GM21360 (cell line): Measurements from ENCODE around the gene SUGCT.

ENCODE experiments used
- ATAC-seq: cut with Tn5 transposase; IDR thresholded peaks from one replicate; pipeline ENCODE4 v1.9.1; 2021; ENCODE audit warnings: mild to moderate bottlenecking, moderate library complexity; ENCODE audit not compliant: unreplicated experiment

The SUGCT gene

DNA sequence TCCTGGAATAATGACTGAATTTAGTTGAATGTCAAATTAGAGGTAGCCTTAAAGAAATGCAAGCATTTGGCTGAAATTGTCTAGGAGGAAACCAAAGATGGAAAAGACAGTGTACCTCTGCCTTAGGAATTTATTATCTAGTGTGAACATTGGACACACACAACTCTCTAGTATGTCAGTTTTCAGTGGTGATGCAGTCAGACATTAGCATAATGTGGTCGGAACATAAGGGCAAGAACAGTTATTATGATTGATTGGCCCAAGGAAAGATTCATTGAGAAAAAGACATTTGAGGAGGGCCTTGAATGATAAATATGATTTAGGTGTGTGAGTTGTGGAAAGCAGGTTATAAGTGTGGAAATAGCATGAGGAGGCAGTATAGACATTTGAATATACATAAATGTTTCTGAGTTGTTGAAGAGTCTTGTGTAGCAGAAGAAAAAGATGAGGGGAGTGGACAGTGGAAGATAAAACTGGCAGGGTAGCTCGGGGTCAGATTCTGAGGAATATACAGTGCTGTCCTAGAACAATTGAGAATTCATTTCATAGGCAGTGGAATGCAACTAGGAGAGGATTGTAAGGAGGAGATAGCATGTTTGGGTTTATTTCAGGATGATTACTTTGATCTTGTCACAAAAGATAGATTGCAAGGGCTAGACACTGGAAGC is 414.7 kb downstream of the SUGCT start:
- no peak for ATAC-seq

DNA sequence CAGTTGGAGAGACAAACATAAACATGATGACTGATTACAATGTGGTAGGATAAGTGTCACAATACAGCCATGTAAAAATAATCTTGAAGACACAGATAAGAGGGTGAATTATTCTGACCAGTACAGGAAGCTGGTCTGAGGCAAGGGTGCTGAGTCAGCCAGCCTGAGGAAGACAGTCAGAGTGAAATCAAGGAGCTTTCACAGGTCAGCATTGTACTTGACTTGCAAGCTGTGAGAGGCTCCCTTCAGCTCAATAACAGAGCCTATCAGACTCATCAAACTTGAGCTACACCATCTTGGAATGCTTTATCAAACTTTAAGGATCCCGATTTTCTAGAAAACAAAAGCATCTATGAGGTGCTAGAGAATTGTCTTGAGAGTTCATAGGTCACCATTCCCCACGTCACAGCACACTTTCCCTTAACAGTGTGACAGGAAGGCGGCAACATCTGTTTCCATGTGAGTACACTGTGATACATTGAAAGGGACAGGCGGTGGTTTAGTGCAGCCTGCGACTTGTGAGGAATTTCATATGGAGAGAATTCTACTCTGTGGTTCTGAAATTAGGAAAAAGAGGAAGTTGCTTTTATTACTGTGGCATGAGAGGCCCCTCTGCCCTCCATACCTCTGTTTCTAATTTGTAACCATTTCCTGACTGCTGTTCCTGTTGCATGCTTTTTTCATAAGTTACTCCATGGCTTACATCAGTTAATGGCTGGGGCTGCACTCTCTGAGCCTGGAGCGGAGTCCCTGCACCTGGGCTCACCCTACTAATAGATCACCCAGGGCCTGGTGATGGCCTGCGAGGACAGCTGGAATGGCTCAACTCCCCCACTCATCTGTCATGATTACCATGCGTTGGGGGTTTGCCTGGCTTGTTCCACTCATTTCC is 417.1 kb downstream of the SUGCT start:
- ATAC-seq, result peak; percentile 80

DNA sequence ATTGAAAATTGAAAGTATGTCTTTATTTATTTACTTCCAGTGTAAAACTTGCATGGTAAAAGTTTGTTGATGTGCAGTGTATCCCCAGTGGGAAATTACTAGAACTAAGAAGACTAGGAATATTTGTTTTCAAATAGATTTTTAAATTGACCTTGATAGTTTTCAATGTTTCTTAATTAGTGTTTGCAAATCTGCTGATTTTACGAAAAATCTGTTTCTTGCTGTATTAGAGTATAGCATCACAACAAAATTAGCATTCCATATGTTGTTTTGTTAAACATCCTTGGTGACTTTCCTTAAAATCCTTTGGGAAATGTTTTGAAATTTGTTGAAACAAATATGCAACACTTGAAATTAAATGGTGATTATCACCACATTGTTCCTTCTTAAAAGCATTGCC is 425.9 kb downstream of the SUGCT start:
- no peak for ATAC-seq

DNA sequence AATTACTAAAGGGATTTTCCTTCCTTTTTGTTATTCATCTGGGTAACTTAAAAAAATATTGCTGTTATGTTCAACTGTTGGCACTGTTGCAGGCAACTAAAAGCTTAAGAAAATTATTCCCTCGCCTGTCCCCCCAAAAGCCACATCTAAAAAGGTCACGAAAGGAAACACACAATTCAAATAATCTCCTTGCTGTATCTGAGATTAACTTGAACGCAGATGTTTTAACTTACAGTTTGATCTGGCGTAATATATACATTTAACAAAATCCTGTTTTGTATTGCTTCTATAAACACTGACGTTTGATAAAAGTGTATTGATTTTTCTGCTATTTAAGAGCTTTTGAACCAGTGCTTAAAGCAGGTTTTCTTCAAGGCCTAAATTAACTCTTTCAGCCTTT is 432.1 kb downstream of the SUGCT start:
- ATAC-seq, result no peak

DNA sequence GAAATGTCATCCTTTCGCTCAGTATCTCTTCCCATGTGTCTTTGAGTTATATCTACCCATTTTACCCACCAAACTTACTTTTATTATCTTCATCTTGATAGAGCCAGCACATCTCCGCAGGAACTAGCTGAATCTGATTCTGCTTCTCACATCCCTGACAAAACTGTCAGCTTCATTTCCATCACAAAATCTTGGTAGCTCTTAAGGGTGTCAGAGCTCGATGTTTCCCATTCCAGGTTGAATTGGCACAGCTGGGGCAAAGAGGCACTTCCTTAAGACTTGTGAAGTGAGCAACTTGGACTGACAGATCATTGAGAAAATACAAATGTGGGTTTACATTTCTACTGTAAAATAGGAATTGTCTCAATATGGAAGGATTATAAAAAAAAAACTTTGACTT is 434.5 kb downstream of the SUGCT start:
- no peak for ATAC-seq

DNA sequence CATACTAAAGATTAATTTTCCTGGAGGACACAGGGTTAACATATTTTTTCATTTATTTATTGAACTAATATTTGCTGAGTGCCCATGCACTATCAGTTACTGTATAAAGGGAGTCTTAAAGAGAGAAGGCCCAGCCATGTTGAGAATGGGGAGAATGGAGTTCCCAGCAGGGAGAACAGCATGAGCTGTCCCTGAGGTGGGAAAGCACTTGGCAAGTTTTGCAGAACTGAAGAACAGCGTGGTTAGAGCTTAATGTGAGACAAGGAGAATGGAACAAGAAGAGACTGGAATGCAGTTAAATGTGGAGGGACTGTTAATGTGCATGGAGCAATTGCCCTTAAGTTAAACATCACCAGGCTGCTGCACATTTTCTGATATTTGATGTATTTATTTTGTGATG is 435.4 kb downstream of the SUGCT start:
- no peak for ATAC-seq

DNA sequence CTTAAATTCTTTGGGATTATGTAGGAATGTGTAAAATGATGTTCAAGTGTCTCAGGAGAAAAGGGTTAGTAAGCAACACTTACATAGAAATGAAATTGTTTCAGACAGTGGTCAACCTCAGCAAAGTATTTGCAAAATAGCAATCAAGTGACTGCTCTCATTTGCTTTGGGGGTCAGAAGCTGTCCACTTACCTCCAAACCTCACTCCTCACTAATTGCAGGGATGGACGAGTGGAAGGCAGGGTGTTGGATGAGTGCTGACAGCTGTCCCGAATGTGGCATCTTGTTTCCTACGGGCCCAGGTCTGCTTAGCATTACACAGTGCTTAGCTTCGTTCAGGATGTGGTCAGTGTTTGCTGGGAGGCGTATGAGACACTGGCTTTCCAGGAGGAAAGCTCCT is 437.0 kb downstream of the SUGCT start:
- no peak for ATAC-seq

DNA sequence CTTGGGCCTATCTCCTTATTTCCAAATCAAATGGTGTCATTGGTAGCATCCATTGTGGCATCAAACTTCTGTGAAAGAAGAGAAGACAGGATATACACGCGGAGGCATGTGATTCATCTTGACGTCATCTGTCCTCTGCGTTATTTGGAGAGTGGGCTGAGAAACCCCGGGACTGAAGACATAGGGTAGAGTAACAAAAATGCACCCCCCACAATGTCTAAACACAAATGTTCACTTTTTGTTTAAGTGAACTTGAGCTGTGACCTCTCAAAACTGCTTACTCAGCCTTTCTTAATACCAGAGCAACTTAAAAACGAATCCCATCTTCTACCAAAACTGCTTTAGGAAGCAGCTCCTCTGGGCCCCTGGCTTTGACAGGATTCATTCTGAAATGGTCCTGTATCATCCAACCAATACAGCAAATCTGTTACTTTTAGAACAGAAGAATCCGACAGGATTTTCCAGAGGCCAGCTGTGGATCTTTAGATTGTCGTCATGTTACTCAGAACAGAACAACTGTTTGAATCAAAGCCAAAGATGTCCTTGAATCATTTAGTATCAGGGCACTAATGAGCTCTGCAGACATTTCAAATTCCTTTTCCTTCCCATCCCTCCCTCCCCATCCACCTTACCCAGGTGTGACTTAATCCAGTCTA is 438.1 kb downstream of the SUGCT start:
- no peak for ATAC-seq

DNA sequence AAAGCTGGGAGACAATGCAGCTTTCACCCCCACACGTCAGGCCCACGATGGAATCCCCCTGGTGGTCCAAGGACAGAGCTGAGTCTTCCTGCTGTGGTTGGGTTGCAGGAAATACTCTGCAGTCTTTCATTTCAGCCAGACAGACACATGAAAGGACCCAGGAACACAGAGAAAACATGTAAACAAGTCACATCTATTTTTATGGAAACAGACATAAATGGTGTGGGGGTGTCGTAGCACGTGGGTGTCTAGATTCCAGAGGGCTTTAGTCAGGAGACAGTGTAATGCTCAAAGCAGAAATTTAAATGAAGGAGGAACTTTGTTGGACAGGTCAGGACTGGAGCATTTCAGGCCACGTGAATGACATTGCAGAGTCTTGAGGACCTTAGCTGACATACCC is 444.6 kb downstream of the SUGCT start:
- ATAC-seq, result no peak

DNA sequence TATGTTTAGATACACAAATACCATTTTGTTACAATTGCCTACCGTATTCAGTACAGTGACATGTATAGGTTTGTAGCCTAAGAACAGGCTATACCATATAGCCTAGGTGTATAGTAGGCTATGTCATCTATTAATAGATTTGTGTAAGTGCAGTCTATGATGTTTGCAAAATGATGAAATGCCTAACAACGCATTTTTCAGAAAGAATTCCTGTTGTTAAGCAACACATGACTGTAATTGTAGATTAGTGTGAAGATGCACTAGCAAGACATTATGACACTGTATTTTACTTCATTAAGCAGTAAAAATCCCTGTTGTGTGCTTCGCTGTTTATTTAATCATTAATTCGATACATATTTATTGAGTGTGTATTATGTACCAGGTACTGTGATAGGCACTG is 446.0 kb downstream of the SUGCT start:
- no peak for ATAC-seq

DNA sequence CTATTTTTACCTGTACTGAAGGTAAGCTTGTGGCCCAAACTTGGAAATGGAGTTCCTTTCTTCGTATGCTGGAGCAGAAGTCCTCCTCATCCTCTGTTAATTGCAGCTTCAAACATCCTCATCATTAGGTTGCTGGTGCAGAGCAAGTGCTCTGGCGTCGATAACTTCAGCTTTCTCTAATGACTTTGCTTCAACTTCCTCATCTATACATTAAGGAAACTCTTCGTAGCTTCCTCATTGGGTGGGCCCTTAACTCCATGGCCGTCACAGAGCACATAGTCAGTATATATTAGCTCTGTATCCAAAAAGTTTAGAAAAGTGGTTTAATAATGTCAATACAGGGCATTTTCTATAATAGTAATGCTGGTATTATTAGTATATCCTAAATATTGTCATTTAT is 447.7 kb downstream of the SUGCT start:
- ATAC-seq, result no peak

DNA sequence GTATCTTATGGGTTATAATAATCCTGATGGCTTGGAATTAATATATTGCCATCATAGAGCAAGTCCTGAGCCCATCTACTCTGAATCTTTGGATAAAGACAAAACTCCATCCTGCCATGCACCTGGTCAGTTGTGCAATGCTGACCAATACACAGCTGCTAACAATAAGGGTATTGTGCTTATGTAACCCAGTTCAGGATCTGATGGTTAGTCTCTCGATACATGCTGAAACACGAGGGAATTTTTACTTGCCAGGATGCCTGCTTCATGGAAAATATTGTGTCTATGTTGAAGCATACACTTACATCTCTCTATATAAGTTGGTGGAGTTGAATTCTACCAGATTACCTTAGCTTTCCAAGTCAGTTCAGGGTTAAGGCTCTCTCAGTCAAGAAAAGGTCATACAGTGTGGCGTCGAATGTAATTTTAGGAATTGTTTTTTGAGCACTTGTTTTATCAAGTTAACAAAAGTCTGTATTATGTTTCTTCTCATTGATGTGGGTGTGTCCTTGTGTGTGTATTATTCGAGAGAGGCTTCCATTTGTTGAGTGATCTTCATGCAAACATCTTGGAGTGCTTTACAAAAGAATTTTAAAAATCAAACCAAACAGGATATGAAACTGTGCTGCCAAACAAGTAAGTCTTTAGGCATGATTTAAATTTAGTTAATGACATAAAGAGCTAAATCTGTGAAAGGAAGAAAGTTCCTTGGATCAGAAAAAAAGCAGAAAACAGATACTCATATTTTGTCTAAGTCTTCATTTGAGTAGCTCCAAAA is 449.1 kb downstream of the SUGCT start:
- ATAC-seq, result no peak

DNA sequence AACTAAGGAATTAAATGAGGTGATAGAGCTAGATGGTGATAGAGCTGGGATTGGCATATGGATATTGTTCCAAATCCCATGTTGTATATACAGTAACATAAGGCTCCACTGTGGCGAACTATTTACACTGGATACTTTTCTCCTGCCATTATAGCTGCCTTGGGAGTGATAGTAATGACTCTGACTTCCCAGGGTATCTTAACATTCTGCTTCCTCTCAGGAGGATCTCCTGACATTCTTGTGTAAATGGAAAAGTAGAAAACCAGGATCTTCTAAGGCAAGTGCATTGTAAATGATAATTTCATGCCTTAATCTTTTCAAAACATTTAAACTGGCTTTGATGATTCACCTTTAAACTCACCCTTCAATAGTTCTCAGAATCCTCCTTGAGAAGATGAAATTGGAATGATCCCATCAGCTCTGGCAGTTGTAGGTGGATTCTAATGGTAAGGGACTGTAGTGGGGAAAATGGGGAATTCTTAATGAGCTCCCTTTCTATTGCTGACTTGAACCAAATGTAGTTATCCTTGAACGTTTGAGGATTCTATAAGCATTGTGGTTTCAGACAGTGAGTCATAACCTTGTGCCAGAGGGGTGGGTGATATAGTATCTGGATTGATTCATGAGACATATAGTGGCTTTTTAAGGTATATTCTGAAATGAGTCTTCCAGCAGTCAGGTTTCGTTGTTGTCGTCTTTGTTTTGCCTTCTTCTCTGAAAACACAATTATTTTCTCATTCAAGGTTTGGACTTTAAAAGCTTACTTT is 450.0 kb downstream of the SUGCT start:
- no peak for ATAC-seq

DNA sequence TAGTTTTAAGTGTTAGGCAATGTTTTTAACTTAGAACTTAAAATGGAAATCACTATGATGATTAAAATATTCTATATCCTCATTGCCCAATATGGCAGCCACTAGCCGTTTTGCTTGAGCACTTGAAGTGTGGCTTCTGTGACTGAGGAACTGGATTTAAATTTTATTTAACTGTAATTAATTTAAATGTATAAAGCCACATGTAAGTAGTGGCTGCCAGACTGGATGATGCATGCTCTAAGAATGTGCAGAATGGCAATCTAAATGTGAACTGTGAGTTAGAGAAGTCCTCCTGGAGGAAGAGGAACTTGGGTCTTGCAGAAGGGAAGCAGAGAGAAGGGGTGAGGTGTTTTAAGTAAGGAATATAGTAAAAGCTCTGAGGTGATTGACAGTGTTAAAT is 451.4 kb downstream of the SUGCT start:
- no peak for ATAC-seq

DNA sequence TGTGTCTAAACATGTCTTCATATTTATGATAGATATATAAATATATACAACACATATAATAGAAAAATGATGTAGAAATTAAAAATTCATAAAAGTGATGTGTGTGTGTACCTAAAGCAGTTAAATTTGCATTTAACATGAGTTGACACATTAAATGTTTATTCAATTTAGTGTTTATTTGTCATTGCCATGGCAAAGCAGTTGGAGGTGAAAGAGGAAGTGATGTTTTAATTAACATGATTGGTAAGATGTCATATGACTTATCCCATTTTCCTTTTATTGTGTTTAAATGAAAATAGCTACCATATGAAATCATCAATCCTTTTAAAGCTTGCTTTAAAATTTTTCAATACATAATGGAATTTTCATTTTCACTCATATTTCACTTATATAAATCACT is 452.6 kb downstream of the SUGCT start:
- ATAC-seq, result no peak

DNA sequence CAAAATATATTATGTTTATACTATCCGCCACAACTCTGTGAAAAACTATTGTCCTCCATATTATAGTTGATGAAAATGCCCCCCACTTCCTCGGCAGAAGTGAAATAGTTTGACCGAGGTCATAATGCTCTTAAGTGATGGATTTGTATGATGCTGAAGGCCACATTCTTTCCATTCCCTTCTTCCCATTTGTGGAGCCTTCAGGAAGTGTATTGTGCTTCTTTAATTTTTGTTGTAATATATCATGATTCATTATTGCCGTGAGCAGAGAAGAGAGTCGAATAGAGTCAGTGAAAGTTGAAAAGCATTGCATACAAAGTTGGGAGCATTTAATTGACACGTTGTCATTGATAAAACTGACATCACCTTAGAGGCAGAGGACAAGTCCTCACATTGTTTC is 460.3 kb downstream of the SUGCT start:
- ATAC-seq, result no peak

DNA sequence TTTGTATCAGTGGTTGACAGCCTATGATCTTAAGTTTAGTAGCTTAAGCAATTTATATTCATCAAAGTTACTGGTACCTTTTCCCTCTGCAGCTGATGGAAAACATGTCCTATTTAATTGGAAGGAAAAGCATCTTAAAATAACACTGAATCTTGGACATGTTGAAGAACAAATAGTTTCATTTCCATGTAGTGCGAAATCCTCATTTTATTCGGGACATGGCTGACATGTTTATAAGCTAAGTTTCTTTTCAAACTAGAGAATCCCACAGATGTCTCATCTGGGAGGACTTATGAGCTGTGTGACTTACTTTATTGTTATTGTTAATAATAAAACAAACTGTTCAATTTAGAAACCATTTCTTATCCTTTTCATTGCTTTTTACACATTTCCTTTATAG is 461.0 kb downstream of the SUGCT start:
- no peak for ATAC-seq

DNA sequence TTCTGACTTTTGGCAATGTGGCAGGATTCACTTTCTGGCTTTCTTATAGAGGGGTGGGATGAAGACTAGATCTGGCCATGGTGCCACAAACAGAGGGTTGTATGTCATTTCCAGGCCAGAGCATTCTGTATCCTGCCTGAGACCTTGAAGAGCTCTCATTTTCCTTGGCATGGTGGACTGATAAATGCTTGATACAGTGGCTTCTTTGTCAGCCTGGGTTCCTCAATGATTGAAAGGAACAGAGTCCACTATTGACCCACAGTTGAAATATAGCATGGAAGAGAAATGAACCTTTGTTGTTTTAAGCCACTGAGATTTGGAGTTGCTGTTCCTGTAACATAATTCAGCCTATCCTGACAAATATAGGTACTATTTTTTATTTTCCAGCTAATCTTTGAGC is 462.7 kb downstream of the SUGCT start:
- ATAC-seq, result no peak

DNA sequence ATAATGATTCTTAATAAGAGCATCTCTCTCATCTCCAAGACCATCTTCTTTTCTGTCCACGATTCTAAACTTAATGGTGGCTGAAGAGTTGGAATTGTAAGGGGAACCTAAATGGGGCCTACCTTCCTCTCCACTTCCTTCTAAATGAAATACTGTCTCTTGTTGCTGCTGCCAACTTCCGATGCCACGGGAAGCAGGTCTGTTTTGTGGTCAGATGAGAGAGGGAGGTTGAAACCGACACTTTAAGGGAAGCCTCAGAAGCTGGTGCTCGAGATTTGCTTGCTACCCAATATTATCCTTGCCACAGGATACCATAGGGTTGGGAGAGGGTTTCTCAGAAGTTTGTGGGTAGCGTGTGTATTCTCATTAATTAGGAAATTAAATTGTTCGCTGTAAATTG is 464.1 kb downstream of the SUGCT start:
- no peak for ATAC-seq

DNA sequence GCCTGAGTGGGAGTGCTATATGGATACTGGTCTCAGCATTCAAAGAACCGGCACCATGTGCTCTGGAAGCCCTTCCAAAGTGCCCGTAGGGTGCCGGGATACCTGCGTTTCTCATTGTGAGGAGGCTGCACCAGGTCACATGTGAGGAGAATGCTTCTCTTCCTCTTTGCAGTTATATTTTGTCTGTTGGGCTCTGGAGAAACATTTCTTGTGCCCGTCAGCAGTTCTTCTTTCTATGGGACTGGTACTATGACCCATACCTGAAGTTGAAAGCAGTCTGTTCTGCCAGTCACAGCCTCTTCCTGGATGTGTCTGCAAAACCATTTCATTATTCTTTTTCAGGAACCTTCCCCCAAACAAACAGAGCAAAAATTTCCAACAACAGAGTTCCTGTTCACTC is 465.0 kb downstream of the SUGCT start:
- no peak for ATAC-seq
